Endodermal cell (in vitro differentiated cells): ENCODE measurements around the gene COMP. TPM values are rescaled to one million over a fixed set of nuclear protein-coding genes. Genes with fewer than 3 reads are reported as not detected.

Source experiments
- DNase-seq: peaks from one replicate; pipeline ENCODE4 v3.0.0-alpha.2; 2017
- H3K27ac ChIP-seq: 2 replicates; pipeline ENCODE4 v1.5.1; 2013; ENCODE audit warnings: mild to moderate bottlenecking, low read depth, low read length, moderate library complexity
- H3K27me3 ChIP-seq: 2 replicates; pipeline ENCODE4 v1.6.1; 2013; ENCODE audit warnings: mild to moderate bottlenecking, low read length, moderate library complexity; ENCODE audit not compliant: insufficient read depth, control insufficient read depth, poor library complexity, severe bottlenecking
- H3K36me3 ChIP-seq: 2 replicates; pipeline ENCODE4 v1.7.0; 2013; ENCODE audit warnings: mild to moderate bottlenecking, low read length, moderate library complexity; ENCODE audit not compliant: control insufficient read depth, insufficient read depth
- H3K4me1 ChIP-seq: one replicate; pipeline ENCODE4 v1.7.0; 2013; ENCODE audit warnings: low read length; ENCODE audit not compliant: control insufficient read depth, insufficient read depth
- H3K4me3 ChIP-seq: 2 replicates; pipeline ENCODE4 v1.5.1; 2013; ENCODE audit warnings: mild to moderate bottlenecking, low read length, moderate library complexity
- H3K9ac ChIP-seq: 2 replicates; pipeline ENCODE4 v1.6.1; 2013; ENCODE audit warnings: mild to moderate bottlenecking, low read length, moderate library complexity; ENCODE audit not compliant: poor library complexity, severe bottlenecking; ENCODE audit errors: extremely low read depth
- H3K9me3 ChIP-seq: 2 replicates; pipeline ENCODE4 v1.6.1; 2013; ENCODE audit warnings: mild to moderate bottlenecking, low read length, moderate library complexity; ENCODE audit not compliant: control insufficient read depth
- H3K27ac Mint-ChIP-seq: 2 replicates; pipeline ENCODE4 v1.8.0; 2020; ENCODE audit warnings: mixed read lengths
- H3K27me3 Mint-ChIP-seq: 2 replicates; pipeline ENCODE4 v1.8.0; 2021; ENCODE audit warnings: mild to moderate bottlenecking, mixed read lengths; ENCODE audit not compliant: insufficient read depth
- H3K36me3 Mint-ChIP-seq: 2 replicates; pipeline ENCODE4 v1.8.0; 2020; ENCODE audit warnings: low read depth, mixed read lengths
- H3K4me1 Mint-ChIP-seq: 2 replicates; pipeline ENCODE4 v1.8.0; 2020; ENCODE audit warnings: mixed read lengths
- H3K4me3 Mint-ChIP-seq: 2 replicates; pipeline ENCODE4 v1.8.0; 2020; ENCODE audit warnings: mild to moderate bottlenecking, moderate library complexity, mixed read lengths
- H3K9me3 Mint-ChIP-seq: 2 replicates; pipeline ENCODE4 v1.8.0; 2020; ENCODE audit warnings: mild to moderate bottlenecking, mixed read lengths
- WGBS, 2 experiments: methylation state at CpG; one replicate each; pipeline versions ENCODE4 v1.1.5 to v1.1.7; 2013; ENCODE audit warnings: missing lambda C conversion rate in 2 of 2, mixed read lengths in 1 of 2; ENCODE audit not compliant: insufficient coverage in 1 of 2, insufficient read length in 1 of 2; 5-methylcytosine and 5-hydroxymethylcytosine counted together
- total RNA-seq, 2 donors: library from RNA; stranded (reverse); fragmentation: NEBNext Ultra II Directional in 1 of 2; extraction: Animal tissue kit (Norgen Biotek cat#: 25700) in 1 of 2; gene quantifications; 2 replicates in 1 of 2; 3 replicates in 1 of 2; pipeline ENCODE4 v1.2.1, GENCODE V29; 2021
- TF ChIP-seq, protein P1 (sequence below): fragments of 200-600 bp; sonication (generic); conservative IDR thresholded peaks from 2 replicates; pipeline ENCODE4 v1.5.0; 2021; ENCODE audit warnings: antibody characterized with exemption, mild to moderate bottlenecking

Gene COMP
- total RNA-seq, 2 donors from 2014 or later: not detected

DNA sequence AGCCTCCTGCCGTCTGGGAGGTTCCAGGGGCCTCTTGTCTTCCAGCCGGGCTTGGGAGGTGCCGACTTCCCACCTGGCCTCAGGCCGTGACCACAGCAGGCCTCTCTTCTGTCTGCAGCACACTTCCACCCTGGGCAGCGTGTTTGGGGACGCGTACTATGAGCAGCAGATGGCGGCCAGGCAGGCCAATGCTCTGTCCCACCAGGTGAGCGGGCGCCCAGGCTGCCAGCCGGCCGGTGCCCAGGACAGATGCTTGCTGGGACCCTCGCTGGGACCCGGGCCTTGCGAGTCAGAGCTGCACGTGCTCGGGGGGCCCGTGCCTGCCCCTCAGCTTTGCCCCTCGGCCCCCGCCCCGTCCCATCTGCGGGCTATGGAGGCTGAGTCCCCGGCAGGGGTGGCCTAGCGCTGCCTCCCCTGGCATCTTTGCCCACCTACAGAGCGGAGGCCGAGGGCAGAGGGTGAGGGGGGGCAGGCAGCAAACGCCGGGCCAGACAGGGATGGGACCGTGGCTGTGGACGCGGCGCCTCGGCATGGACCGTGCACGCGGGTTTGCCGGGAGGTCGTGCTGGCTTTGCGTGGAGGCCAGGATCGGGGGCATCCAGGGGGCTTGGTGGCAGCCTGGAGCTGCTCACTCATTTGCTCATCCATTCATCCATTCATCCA, 16.2 kb downstream of the COMP start:
- no peak overlapping the region for H3K4me3 ChIP-seq
- Mint-ChIP-seq H3K27me3 (peaks cover 73% of the 10 kb centered on the region), H3K9me3 (no peaks in the 10 kb centered on the region), H3K4me3 (no peak overlapping the region), H3K27ac (no peak overlapping the region), H3K36me3 (no peaks in the 10 kb centered on the region), H3K4me1 (no peaks in the 10 kb centered on the region)
- H3K9me3 ChIP-seq: no peaks in the 10 kb centered on the region
- peaks cover 70% of the 10 kb centered on the region for H3K27me3 ChIP-seq
- H3K27ac ChIP-seq: no peak overlapping the region
- no peaks in the 10 kb centered on the region for H3K36me3 ChIP-seq
- no peak overlapping the region for H3K9ac ChIP-seq
- WGBS, 2 experiments: 91 to 94% methylated on average over 26 to 40 of the region's 40 CpGs
- no peaks in the 10 kb centered on the region for H3K4me1 ChIP-seq
- DNase-seq: no peak
- TF ChIP-seq, protein P1, sequence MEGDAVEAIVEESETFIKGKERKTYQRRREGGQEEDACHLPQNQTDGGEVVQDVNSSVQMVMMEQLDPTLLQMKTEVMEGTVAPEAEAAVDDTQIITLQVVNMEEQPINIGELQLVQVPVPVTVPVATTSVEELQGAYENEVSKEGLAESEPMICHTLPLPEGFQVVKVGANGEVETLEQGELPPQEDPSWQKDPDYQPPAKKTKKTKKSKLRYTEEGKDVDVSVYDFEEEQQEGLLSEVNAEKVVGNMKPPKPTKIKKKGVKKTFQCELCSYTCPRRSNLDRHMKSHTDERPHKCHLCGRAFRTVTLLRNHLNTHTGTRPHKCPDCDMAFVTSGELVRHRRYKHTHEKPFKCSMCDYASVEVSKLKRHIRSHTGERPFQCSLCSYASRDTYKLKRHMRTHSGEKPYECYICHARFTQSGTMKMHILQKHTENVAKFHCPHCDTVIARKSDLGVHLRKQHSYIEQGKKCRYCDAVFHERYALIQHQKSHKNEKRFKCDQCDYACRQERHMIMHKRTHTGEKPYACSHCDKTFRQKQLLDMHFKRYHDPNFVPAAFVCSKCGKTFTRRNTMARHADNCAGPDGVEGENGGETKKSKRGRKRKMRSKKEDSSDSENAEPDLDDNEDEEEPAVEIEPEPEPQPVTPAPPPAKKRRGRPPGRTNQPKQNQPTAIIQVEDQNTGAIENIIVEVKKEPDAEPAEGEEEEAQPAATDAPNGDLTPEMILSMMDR: no peak

DNA sequence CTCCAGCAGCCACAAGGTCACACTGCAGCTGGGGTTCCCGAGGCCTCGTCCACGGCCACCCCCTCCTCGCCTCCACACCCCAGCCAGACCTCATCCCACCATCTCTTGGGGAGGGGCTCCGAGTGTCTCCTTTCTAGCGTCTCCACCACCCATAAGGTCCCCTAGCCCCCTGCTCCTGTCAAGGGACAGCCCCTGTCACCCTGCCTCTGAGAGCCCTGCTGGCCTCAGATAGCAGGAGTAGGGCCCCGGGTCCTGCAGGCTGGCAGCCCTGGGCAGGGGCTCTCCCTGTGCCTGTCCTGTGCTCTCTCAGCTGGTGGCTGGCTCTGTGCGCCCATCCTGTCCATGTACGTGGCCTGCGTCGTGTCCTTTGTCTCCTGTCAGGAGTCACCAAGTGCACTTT, 17.0 kb downstream of the COMP start:
- Histone ChIP-seq H3K4me3 (no peak overlapping the region), H3K4me1 (no peaks in the 10 kb centered on the region), H3K27ac (no peak overlapping the region), H3K36me3 (no peaks in the 10 kb centered on the region), H3K9me3 (no peaks in the 10 kb centered on the region), H3K9ac (no peak overlapping the region), H3K27me3 (peaks cover 62% of the 10 kb centered on the region)
- Mint-ChIP-seq H3K27ac (no peak overlapping the region), H3K4me3 (no peak overlapping the region), H3K9me3 (no peaks in the 10 kb centered on the region), H3K27me3 (peaks cover 65% of the 10 kb centered on the region), H3K36me3 (no peaks in the 10 kb centered on the region), H3K4me1 (no peaks in the 10 kb centered on the region)
- TF ChIP-seq, protein P1: no peak
- WGBS, 2 experiments: 86 to 93% methylated on average over 5 to 11 of the region's 11 CpGs
- no peak for DNase-seq

DNA sequence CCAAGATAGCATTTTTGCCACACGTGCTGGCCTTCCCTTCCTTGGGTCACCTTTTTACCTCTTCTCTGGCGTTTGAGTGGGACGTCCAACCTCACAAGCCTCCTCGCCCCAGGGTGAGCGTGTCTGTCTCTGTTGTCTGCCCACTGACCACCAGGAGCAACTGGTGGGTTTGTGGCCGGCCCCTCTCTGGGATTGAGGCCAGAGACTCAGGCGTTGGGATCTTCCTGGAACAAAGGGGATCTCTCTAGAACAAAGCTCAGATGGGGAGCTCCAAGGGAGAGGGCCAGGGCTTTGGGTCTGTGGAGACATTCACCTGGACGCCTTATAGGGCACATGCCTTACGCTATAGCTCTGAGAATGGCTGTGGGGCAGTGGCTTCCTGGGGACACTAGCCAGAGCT, 17.4 kb downstream of the COMP start:
- Histone ChIP-seq H3K27ac (no peak overlapping the region), H3K4me1 (no peaks in the 10 kb centered on the region), H3K27me3 (peaks cover 57% of the 10 kb centered on the region), H3K9ac (no peak overlapping the region), H3K9me3 (no peaks in the 10 kb centered on the region), H3K36me3 (no peaks in the 10 kb centered on the region), H3K4me3 (no peak overlapping the region)
- WGBS, 2 experiments: 78 to 83% methylated on average over 5 to 9 of the region's 9 CpGs
- Mint-ChIP-seq H3K4me1 (no peaks in the 10 kb centered on the region), H3K4me3 (no peak overlapping the region), H3K27me3 (peaks cover 60% of the 10 kb centered on the region), H3K36me3 (no peaks in the 10 kb centered on the region), H3K9me3 (no peaks in the 10 kb centered on the region), H3K27ac (no peak overlapping the region)
- TF ChIP-seq, protein P1: peak; percentile 12
- DNase-seq: no peak
